H1 (cell line): ENCODE results near the gene GAS7.

ENCODE experiments used
- EGR1 ChIP-seq: IDR thresholded peaks from 2 replicates; pipeline ENCODE4 v1.6.1; 2011; ENCODE audit warnings: low read depth, low read length, borderline replicate concordance
- EZH2 ChIP-seq: fragments of 200-600 bp; sonication (generic); IDR thresholded peaks from 2 replicates; pipeline ENCODE4 v1.7.1; 2012; ENCODE audit warnings: low read depth, mild to moderate bottlenecking, moderate library complexity, low read length, inconsistent platforms; ENCODE audit not compliant: severe bottlenecking
- FOSL1 ChIP-seq: IDR thresholded peaks from 2 replicates; pipeline ENCODE4 v1.6.1; 2011; ENCODE audit warnings: mild to moderate bottlenecking, low read depth, low read length, moderate library complexity; ENCODE audit not compliant: insufficient read depth
- POLR2A ChIP-seq, 2 experiments: IDR thresholded peaks; 1 replicate in 1 of 2; 2 replicates in 1 of 2; pipeline ENCODE4 v1.6.1; 2011; ENCODE audit warnings: low read depth in 2 of 2, low read length in 2 of 2, mild to moderate bottlenecking in 2 of 2; ENCODE audit errors: control extremely low read depth in 1 of 2
- SIN3A ChIP-seq, 2 experiments: IDR thresholded peaks in 1 of 2; conservative IDR thresholded peaks in 1 of 2; 2 replicates each; pipeline ENCODE4 v1.6.1; 2011 to 2012; ENCODE audit warnings: low read length in 2 of 2, improper control_type of control experiment in 1 of 2, low read depth in 1 of 2, mild to moderate bottlenecking in 1 of 2
- TAF1 ChIP-seq: IDR thresholded peaks from 2 replicates; pipeline ENCODE4 v1.6.1; 2011; ENCODE audit warnings: mild to moderate bottlenecking, low read depth, low read length
- TEAD4 ChIP-seq: IDR thresholded peaks from 2 replicates; pipeline ENCODE4 v1.6.1; 2012; ENCODE audit warnings: low read depth, low read length, inconsistent platforms, mixed read lengths
- ZNF274 ChIP-seq: IDR thresholded peaks from 2 replicates; pipeline ENCODE4 v1.7.0; 2012; ENCODE audit warnings: low read length, borderline replicate concordance; ENCODE audit errors: extremely low read depth

DNA sequence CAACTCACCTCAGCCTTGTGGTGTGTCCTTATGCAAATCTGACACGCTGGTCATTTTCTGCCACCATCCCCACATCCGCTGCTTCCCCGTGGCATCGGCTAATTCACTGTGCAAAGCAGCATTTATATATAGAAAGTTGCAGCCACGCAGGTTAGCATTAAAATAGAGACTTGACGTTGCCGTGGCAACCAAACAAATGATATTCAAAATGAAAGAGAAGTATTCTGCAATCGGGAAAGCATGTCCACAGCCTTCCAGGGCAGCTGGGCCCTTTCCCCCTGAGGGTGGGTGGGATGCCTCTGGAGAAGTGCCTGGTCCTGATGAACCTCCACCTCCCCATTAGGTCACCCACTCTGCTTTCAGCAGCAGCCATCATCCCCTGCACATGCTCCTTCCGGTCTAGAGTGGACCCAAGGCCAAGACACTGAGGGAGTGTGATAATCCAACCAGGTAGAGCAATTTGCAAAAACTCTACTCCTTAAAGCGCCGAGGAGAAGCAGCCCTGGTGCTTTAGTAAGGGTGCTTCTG is 138.7 kb downstream of the GAS7 start:
- TF ChIP-seq FOSL1 = no peak
- TF ChIP-seq TAF1 = no peak
- no peak for TF ChIP-seq TEAD4
- no peak for TF ChIP-seq ZNF274
- no peak for TF ChIP-seq EZH2
- TF ChIP-seq EGR1 = no peak
- TF ChIP-seq POLR2A (IDR thresholded peaks at IDR 0.05; ENCODE audit: control extremely low read depth in 1 of 2, low read depth in 2 of 2, low read length in 2 of 2) = no peak
- TF ChIP-seq SIN3A (conservative IDR thresholded peaks at IDR 0.05 in 1 of 2, IDR thresholded peaks at IDR 0.05 in 1 of 2; ENCODE audit: low read depth in 1 of 2, low read length in 2 of 2) = no peak
